ENCODE data around the gene TBCA. TPM values are rescaled to one million over a fixed set of nuclear protein-coding genes. Genes with fewer than 3 reads are reported as not detected.

TBCA gene
- total and polyA plus RNA-seq, 2 of the 13 experiments (the other 11 are each of a cell fraction or from before 2014, with no cell fraction given), result 93.8 to 309 TPM

- TF ChIP-seq ZNF260 (CRISPR knock-in tag; IDR thresholded peaks at IDR 0.05; ENCODE audit: borderline replicate concordance, low read depth) (no peak), MTF1 (CRISPR knock-in tag; IDR thresholded peaks at IDR 0.05) (peak; percentile 57; the same call in 1 of the 2 replicates), ONECUT2 (CRISPR knock-in tag; IDR thresholded peaks at IDR 0.05) (peak; percentile 16; the same call in 1 of the 2 replicates), BRD4 (CRISPR knock-in tag; IDR thresholded peaks at IDR 0.05) (peak; percentile 77; the same call in 1 of the 2 replicates), CCDC6 (CRISPR knock-in tag; IDR thresholded peaks at IDR 0.05) (peak; percentile 83; the same call in 1 of the 2 replicates), ZNF781 (CRISPR knock-in tag; IDR thresholded peaks at IDR 0.05; ENCODE audit: borderline replicate concordance, not compliant biosample characterization) (no peak), ZFP37 (CRISPR knock-in tag; IDR thresholded peaks at IDR 0.05; ENCODE audit: borderline replicate concordance) (no peak), MTERF4 (CRISPR knock-in tag; IDR thresholded peaks at IDR 0.05) (peak; percentile 95), SKI (IDR thresholded peaks at IDR 0.05; ENCODE audit: partially characterized antibody) (no peak), ZNF180 (CRISPR knock-in tag; IDR thresholded peaks at IDR 0.05; ENCODE audit: borderline replicate concordance, low read depth) (no peak), THAP8 (CRISPR knock-in tag; IDR thresholded peaks at IDR 0.05; ENCODE audit: borderline replicate concordance) (peak; percentile 84; the same call in 1 of the 2 replicates), ZSCAN9 (CRISPR knock-in tag; IDR thresholded peaks at IDR 0.05; ENCODE audit: borderline replicate concordance) (peak; percentile 75; the same call in 1 of the 2 replicates), HNRNPH1 (optimal IDR thresholded peaks at IDR 0.05; ENCODE audit: low read depth, low read length) (no peak), KAT2B (IDR thresholded peaks at IDR 0.05; ENCODE audit: borderline replicate concordance, low read depth, low read length) (no peak), PRMT3 (CRISPR knock-in tag; IDR thresholded peaks at IDR 0.05; ENCODE audit: borderline replicate concordance, low read depth) (no peak; the same call in 1 of the 2 replicates), ZNF615 (CRISPR knock-in tag; IDR thresholded peaks at IDR 0.05; ENCODE audit: borderline replicate concordance) (0 out of 2 replicates have a peak, but pooled peaks have one; percentile 78), ZNF550 (CRISPR knock-in tag; IDR thresholded peaks at IDR 0.05; ENCODE audit: borderline replicate concordance) (no peak), RFX3 (CRISPR knock-in tag; IDR thresholded peaks at IDR 0.05) (no peak), ERF (CRISPR knock-in tag; IDR thresholded peaks at IDR 0.05) (no peak), ZBTB21 (CRISPR knock-in tag; IDR thresholded peaks at IDR 0.05) (no peak), ZNF747 (CRISPR knock-in tag; IDR thresholded peaks at IDR 0.05; ENCODE audit: borderline replicate concordance) (peak; percentile 24; the same call in 1 of the 2 replicates), DNMT1 (CRISPR knock-in tag; IDR thresholded peaks at IDR 0.05) (no peak), PAWR (CRISPR knock-in tag; IDR thresholded peaks at IDR 0.05; ENCODE audit: borderline replicate concordance) (no peak), GABPB1 (CRISPR knock-in tag; IDR thresholded peaks at IDR 0.05) (peak; percentile 74; the same call in 1 of the 2 replicates), REL (CRISPR knock-in tag; conservative IDR thresholded peaks at IDR 0.05) (no peak), PBX2 (CRISPR knock-in tag; IDR thresholded peaks at IDR 0.05) (no peak), NPAS2 (CRISPR knock-in tag; IDR thresholded peaks at IDR 0.05; ENCODE audit: borderline replicate concordance) (no peak), PCBP2 (optimal IDR thresholded peaks at IDR 0.05; ENCODE audit: low read depth, low read length, poor library complexity, severe bottlenecking) (no peak)
These were observed at the start of gene TBCA (continued) for GRCh38 chr5:77775790-77776553.

All from HepG2 (cell line).